Activated B cell treated with CpG ODN at 0.5 μM for 24 hours (primary cell): ENCODE results near the gene DIP2A. TPM values are rescaled to one million over a fixed set of nuclear protein-coding genes. Genes with fewer than 3 reads are reported as not detected.

Experiments used
- ATAC-seq: fragments of 200-7000 bp; cut with Tn5 transposase; one replicate; pipeline ENCODE4 v1.10.0; 2021; ENCODE audit warnings: low read depth, mild to moderate bottlenecking, moderate library complexity
- CTCF ChIA-PET: fragments of 350-600 bp; sonication (Branson Sonifier 250); formaldehyde crosslinking; loops from one replicate; lab custom pipeline; 2021; ENCODE audit warnings: antibody characterized with exemption; lab: Charles Lee
- POLR2A ChIA-PET: fragments of 350-600 bp; sonication (Branson Sonifier 250); formaldehyde crosslinking; loops from one replicate; lab custom pipeline; 2021; ENCODE audit warnings: antibody characterized with exemption; lab: Charles Lee
- DNase-seq: peaks from one replicate; pipeline ENCODE4 v3.0.0; 2022
- H3K27ac Mint-ChIP-seq: one replicate; pipeline ENCODE4 v1.8.0; 2020; ENCODE audit warnings: mixed read lengths
- H3K27me3 Mint-ChIP-seq: one replicate; pipeline ENCODE4 v1.8.0; 2021; ENCODE audit warnings: mixed read lengths
- H3K36me3 Mint-ChIP-seq: one replicate; pipeline ENCODE4 v1.8.0; 2021; ENCODE audit warnings: low read depth, mixed read lengths
- H3K4me1 Mint-ChIP-seq: one replicate; pipeline ENCODE4 v1.8.0; 2021; ENCODE audit warnings: mixed read lengths
- H3K4me3 Mint-ChIP-seq: one replicate; pipeline ENCODE4 v1.8.0; 2020; ENCODE audit warnings: mild to moderate bottlenecking, mixed read lengths
- H3K9me3 Mint-ChIP-seq: one replicate; pipeline ENCODE4 v1.8.0; 2020; ENCODE audit warnings: mixed read lengths
- intact Hi-C: fragments of 100-400 bp; cut with micrococcal nuclease; formaldehyde crosslinking; loops from one replicate; pipeline ENCODE4 v1.15.1; 2024
- total RNA-seq: library from RNA; stranded (reverse); gene quantifications from 2 replicates; pipeline ENCODE4 v1.2.3, GENCODE V29; 2022
- TF ChIP-seq, protein P1 (sequence below): fragments of 200-600 bp; IDR thresholded peaks from one replicate; pipeline ENCODE4 v1.8.0; 2022; ENCODE audit warnings: antibody characterized with exemption, mild to moderate bottlenecking

Gene DIP2A
- total RNA-seq, 1 donor from 2014 or later: 32.1 TPM

DNA sequence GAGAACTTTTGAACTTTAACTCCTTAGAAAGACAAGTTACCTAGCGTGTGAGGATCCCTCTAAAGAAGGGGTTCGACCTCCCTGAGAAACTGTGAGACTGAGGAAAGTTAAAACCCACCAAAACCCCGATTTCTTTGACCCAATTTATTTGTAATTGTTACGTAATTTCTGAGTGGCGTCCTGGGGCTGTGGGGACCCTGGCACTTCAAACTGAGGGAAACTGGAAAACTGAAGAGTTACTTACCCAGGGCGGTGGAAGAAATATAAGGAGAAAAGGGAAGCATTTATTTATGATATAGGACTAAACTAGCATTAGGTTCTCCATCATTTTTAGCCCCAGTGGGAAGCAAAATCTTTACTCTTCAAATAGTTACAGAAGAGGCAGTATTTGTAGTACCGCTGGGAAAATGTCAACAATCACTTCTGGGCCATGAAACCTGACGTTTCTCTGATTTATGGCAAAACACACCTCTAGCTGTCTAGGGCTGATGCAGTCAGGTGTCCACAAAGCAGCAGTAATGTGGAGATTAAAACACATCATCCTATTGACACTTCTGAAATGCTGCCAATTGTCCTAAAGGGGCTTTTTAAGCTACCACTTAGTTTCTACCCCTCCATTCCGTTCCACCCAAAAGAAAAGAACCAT is 145.8 kb downstream of the DIP2A start:
- Mint-ChIP-seq H3K36me3 (no peaks in the 10 kb centered on the region), H3K9me3 (no peaks in the 10 kb centered on the region), H3K27ac (no peak overlapping the region), H3K4me1 (peaks cover 26% of the 10 kb centered on the region), H3K4me3 (no peak overlapping the region), H3K27me3 (peaks cover 2% of the 10 kb centered on the region)
- CTCF ChIA-PET: no interaction called here
- DNase-seq (no peak), ATAC-seq (no peak)
- POLR2A ChIA-PET: no interaction called here
- TF ChIP-seq, protein P1, sequence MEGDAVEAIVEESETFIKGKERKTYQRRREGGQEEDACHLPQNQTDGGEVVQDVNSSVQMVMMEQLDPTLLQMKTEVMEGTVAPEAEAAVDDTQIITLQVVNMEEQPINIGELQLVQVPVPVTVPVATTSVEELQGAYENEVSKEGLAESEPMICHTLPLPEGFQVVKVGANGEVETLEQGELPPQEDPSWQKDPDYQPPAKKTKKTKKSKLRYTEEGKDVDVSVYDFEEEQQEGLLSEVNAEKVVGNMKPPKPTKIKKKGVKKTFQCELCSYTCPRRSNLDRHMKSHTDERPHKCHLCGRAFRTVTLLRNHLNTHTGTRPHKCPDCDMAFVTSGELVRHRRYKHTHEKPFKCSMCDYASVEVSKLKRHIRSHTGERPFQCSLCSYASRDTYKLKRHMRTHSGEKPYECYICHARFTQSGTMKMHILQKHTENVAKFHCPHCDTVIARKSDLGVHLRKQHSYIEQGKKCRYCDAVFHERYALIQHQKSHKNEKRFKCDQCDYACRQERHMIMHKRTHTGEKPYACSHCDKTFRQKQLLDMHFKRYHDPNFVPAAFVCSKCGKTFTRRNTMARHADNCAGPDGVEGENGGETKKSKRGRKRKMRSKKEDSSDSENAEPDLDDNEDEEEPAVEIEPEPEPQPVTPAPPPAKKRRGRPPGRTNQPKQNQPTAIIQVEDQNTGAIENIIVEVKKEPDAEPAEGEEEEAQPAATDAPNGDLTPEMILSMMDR: no peak
- intact Hi-C loops: no loop called here

DNA sequence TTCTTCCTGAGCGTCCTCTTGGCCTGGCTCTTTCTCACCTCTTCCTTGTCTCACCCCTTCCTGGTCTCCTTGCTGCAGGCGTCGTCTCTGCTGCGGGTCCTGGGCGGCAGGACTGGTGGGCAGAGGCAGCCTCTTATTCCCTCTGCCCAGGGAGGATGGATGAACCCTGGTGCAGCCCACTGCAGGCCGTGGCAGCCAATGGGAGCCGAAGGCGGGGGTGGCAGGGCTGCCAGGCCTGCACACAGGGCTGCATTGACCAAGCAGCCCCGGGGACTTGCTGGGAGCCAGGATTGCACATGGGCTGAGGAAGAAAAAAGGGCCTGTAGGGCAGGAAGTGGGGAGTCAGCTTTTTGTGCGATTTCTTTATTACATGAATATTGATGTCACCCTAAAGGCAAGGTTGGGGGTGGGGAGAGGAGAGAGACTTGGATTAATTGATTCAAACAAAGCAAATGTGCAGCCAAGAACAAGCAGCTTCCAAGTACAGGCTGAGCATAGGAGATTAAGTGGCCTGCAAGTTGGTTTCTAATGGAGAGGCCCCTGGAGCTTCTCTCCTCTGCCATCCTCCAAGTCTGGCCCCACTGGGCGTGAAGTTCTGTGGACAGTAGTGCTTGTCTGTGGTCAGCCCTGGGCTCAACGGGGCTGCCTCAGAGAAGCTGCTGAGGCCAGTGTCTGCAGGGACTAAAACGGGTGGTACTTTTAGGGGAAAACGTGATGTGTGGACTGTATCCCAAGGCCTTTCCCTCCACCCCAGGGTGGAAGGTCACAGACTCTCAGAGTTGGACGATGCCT is 146.5 kb downstream of the DIP2A start, which contains the start of gene S100B:
Gene S100B (minus strand): TSS at position 108 of the 792 bp plus-strand sequence. CDS start 2,667 bp downstream, outside the sequence.
- ChIA-PET POLR2A (no interaction called here), CTCF (no interaction called here)
- DNase-seq (no peak), ATAC-seq (no peak)
- intact Hi-C loops: no loop called here
- no peak within 1 kb of the TSS for H3K4me3 Mint-ChIP-seq
- peaks cover 26% of the 10 kb centered on the region for H3K4me1 Mint-ChIP-seq
- H3K9me3 Mint-ChIP-seq: no peaks in the 10 kb centered on the region
- H3K36me3 Mint-ChIP-seq: no peaks in the 10 kb centered on the region
- no peak within 1 kb of the TSS for H3K27ac Mint-ChIP-seq
- TF ChIP-seq, protein P1: no peak
- peaks cover 5% of the 10 kb centered on the region for H3K27me3 Mint-ChIP-seq

DNA sequence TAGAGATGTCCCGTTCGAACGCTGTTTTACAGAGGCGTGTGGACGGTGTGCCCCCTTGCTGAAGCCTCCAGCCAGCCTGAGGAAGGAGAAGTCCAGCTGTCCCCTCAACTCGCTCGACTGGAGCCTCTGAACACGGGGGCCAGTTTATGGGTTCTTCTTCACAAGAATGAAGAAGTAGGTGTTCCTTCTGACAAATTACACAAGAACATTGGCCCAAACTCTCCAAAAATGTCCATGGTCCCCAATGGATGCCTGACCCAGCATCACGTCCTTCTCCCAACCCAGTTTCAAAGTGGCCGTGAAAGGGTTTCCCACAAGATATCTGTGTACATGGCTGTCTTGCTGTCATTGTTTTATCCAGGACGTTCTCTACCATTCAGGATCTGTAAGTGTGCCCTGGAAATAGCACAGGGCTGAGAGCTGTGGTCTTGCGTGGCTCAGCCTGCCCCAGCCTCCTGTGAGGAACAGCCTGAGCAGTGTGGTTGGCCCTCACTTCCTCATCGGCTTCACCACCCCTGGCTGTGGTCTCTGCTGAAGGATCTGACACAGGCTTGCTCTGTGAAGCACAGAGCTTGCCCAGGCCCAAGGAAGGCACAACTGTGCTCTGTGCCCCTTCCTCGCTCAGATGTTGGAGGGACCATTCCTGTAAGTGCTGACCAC is 147.2 kb downstream of the DIP2A start:
- intact Hi-C loops: no loop called here
- ChIA-PET CTCF (no interaction called here), POLR2A (interaction anchor here (1.6 kb wide), 1 partner anchor 30 kb away, joined by 6 read pairs; the partner anchor contains the start of gene PRMT2)
- Mint-ChIP-seq H3K27ac (no peak overlapping the region), H3K4me3 (no peak overlapping the region), H3K27me3 (peaks cover 5% of the 10 kb centered on the region), H3K36me3 (no peaks in the 10 kb centered on the region), H3K9me3 (peaks cover 3% of the 10 kb centered on the region), H3K4me1 (peaks cover 26% of the 10 kb centered on the region)
- DNase-seq (no peak), ATAC-seq (peak; percentile 96)
- TF ChIP-seq, protein P1: no peak

DNA sequence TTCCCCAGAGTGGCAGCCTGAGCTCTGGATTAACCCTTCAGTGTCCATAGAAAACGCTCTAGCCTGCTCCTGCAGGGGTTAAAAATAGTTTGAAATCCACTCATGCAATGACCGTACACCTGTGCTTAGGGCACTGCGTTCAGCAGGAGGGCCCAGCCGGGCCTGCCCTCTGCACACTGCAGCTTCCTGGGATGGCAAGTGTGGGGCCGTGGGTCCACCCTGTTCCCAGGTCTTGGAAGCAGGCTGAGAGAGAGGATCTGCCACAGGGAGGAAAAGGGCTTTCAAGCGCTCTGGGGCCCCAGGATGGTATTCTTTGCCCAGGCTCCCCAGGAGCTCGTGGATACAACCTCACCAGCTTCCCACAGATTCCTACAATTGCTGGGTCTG is 147.7 kb downstream of the DIP2A start:
- CTCF ChIA-PET: no interaction called here
- no peak for ATAC-seq
- Mint-ChIP-seq H3K27me3 (peaks cover 5% of the 10 kb centered on the region), H3K4me3 (no peak overlapping the region), H3K27ac (no peak overlapping the region), H3K9me3 (peaks cover 4% of the 10 kb centered on the region), H3K36me3 (no peaks in the 10 kb centered on the region), H3K4me1 (peaks cover 26% of the 10 kb centered on the region)
- POLR2A ChIA-PET: interaction anchor here (1.6 kb wide), 1 partner anchor 29 kb away, joined by 6 read pairs; the partner anchor contains the start of gene PRMT2
- TF ChIP-seq, protein P1: no peak
- intact Hi-C loops: no loop called here
- DNase-seq: no peak
